ENCODE measurements around the gene CMYA5.
"Not testable (repeated sequence)": the region's sequence is repeated elsewhere in the genome, so short reads cannot be mapped to it uniquely, and the experiment has no call there.

Gene CMYA5

GRCh38 chr5:79753877-79754645 lies 64.4 kb downstream of the CMYA5 start:
- no peak for TF ChIP-seq CTCF (IDR thresholded peaks at IDR 0.05; ENCODE audit: control insufficient read depth, insufficient read depth, low read depth, low read length, missing control alignments)
- no peak for DNase-seq (ENCODE audit: low read depth)
- no peak overlapping the region for H3K4me3 ChIP-seq (ENCODE audit: control insufficient read depth, low read depth, low read length)

GRCh38 chr5:79754865-79755555 lies 65.4 kb downstream of the CMYA5 start:
- no peak overlapping the region for H3K4me3 ChIP-seq (ENCODE audit: control insufficient read depth, low read depth, low read length)
- DNase-seq (ENCODE audit: low read depth) = no peak
- TF ChIP-seq CTCF (IDR thresholded peaks at IDR 0.05; ENCODE audit: control insufficient read depth, insufficient read depth, low read depth, low read length, missing control alignments) = no peak

GRCh38 chr5:79756076-79756475 lies 66.4 kb downstream of the CMYA5 start:
- H3K4me3 ChIP-seq (ENCODE audit: control insufficient read depth, low read depth, low read length) = no peak overlapping the region
- DNase-seq (ENCODE audit: low read depth) = no peak
- no peak for TF ChIP-seq CTCF (IDR thresholded peaks at IDR 0.05; ENCODE audit: control insufficient read depth, insufficient read depth, low read depth, low read length, missing control alignments)

GRCh38 chr5:79759436-79759835 lies 69.8 kb downstream of the CMYA5 start:
- no peak for TF ChIP-seq CTCF (IDR thresholded peaks at IDR 0.05; ENCODE audit: control insufficient read depth, insufficient read depth, low read depth, low read length, missing control alignments)
- H3K4me3 ChIP-seq (ENCODE audit: control insufficient read depth, low read depth, low read length) = no peak overlapping the region
- DNase-seq (ENCODE audit: low read depth) = peak; percentile 42

- H3K4me3 ChIP-seq (ENCODE audit: control insufficient read depth, low read depth, low read length) = no peak overlapping the region
- TF ChIP-seq CTCF (IDR thresholded peaks at IDR 0.05; ENCODE audit: control insufficient read depth, insufficient read depth, low read depth, low read length, missing control alignments) = no peak
Measured at GRCh38 chr5:79759848-79760247, 70.2 kb downstream of the CMYA5 start.

GRCh38 chr5:79762929-79763328 lies 73.3 kb downstream of the CMYA5 start:
- TF ChIP-seq CTCF (IDR thresholded peaks at IDR 0.05; ENCODE audit: control insufficient read depth, insufficient read depth, low read depth, low read length, missing control alignments) = no peak

More at GRCh38 chr5:79759848-79760247, 70.2 kb downstream of the CMYA5 start:
- no peak for DNase-seq (ENCODE audit: low read depth)

GRCh38 chr5:79764147-79764546 lies 74.5 kb downstream of the CMYA5 start:
- not testable (repeated sequence) for DNase-seq (ENCODE audit: low read depth); H3K4me3 ChIP-seq (ENCODE audit: control insufficient read depth, low read depth, low read length)

More at GRCh38 chr5:79762929-79763328, 73.3 kb downstream of the CMYA5 start:
- H3K4me3 ChIP-seq (ENCODE audit: control insufficient read depth, low read depth, low read length) = no peak overlapping the region
- DNase-seq (ENCODE audit: low read depth) = no peak
